Erythroblast (primary cell): ENCODE measurements around the gene KRTAP19-5.

ENCODE experiments used
- GATA1 ChIP-seq: IDR thresholded peaks from 2 replicates; pipeline ENCODE4 v1.6.1; 2011; ENCODE audit warnings: low read depth, mild to moderate bottlenecking, control low read depth, low read length, moderate library complexity
- POLR2A ChIP-seq: IDR thresholded peaks from 2 replicates; pipeline ENCODE4 v1.6.1; 2011; ENCODE audit warnings: mild to moderate bottlenecking, low read length

- TF ChIP-seq POLR2A (no peak), GATA1 (no peak)
Observed at GRCh38 chr21:30487336-30487735, 14.6 kb downstream of the KRTAP19-5 start, which contains the start of gene KRTAP19-2.
